K562 (cell line): ENCODE data around the gene GPR37L1. TPM values are rescaled to one million over a fixed set of nuclear protein-coding genes. Genes with fewer than 3 reads are reported as not detected.

Experiments used
- CC2D1A ChIP-seq: fragments of 450-650 bp; IDR thresholded peaks from 2 replicates; pipeline ENCODE4 v1.6.1; 2017; ENCODE audit warnings: mild to moderate bottlenecking
- DMBX1 ChIP-seq: fragments of 250-450 bp; sonication (Bioruptor Pico); IDR thresholded peaks from 2 replicates; pipeline ENCODE4 v1.8.0; 2022; ENCODE audit warnings: inconsistent platforms, mild to moderate bottlenecking, moderate library complexity, borderline replicate concordance
- GABPB1 ChIP-seq: sonication (generic); formaldehyde crosslinking; IDR thresholded peaks from 2 replicates; pipeline ENCODE4 v1.8.0; 2022; ENCODE audit warnings: mild to moderate bottlenecking, missing genetic modification reagents
- HNRNPLL ChIP-seq: fragments of 200-400 bp; formaldehyde crosslinking; IDR thresholded peaks from 2 replicates; pipeline ENCODE4 v1.6.1; 2017; ENCODE audit warnings: low read length, low read depth, mild to moderate bottlenecking; ENCODE audit not compliant: poor library complexity, severe bottlenecking
- PHTF2 ChIP-seq: fragments of 250-450 bp; sonication (Bioruptor Pico); IDR thresholded peaks from 2 replicates; pipeline ENCODE4 v1.5.0; 2021; ENCODE audit warnings: mild to moderate bottlenecking
- POLR2B ChIP-seq: fragments of 450-650 bp; IDR thresholded peaks from 2 replicates; pipeline ENCODE4 v1.6.1; 2018; ENCODE audit warnings: low read depth; ENCODE audit not compliant: partially characterized antibody
- SMAD1 ChIP-seq: fragments of 150-350 bp; IDR thresholded peaks from 2 replicates; pipeline ENCODE4 v1.6.1; 2014; ENCODE audit warnings: low read length, low read depth; ENCODE audit not compliant: partially characterized antibody
- TRIM28 ChIP-seq: fragments of 450-650 bp; IDR thresholded peaks from 2 replicates; pipeline ENCODE4 v1.6.1; 2017
- ZBTB40 ChIP-seq, 2 experiments: fragments of 450-650 bp in 1 of 2; sonication (generic) in 1 of 2; formaldehyde crosslinking in 1 of 2; IDR thresholded peaks; 2 replicates each; pipeline versions ENCODE4 v1.7.1 to v1.9.0; 2016 to 2022; ENCODE audit warnings: inconsistent platforms in 1 of 2, mild to moderate bottlenecking in 1 of 2, missing genetic modification reagents in 1 of 2
- ZBTB8A ChIP-seq: fragments of 450-650 bp; IDR thresholded peaks from 2 replicates; pipeline ENCODE4 v1.6.1; 2018; ENCODE audit warnings: mild to moderate bottlenecking, moderate library complexity; ENCODE audit not compliant: partially characterized antibody
- ZFP30 ChIP-seq: fragments of 250-450 bp; sonication (Bioruptor Pico); IDR thresholded peaks from 2 replicates; pipeline ENCODE4 v1.8.0; 2022; ENCODE audit warnings: moderate library complexity, mild to moderate bottlenecking, inconsistent platforms, borderline replicate concordance
- ZHX1 ChIP-seq: fragments of 150-350 bp; conservative IDR thresholded peaks from 2 replicates; pipeline ENCODE4 v1.6.1; 2014; ENCODE audit warnings: low read length
- ZNF511 ChIP-seq: sonication (generic); formaldehyde crosslinking; IDR thresholded peaks from 2 replicates; pipeline ENCODE4 v1.8.0; 2022; ENCODE audit warnings: mild to moderate bottlenecking, missing genetic modification reagents
- ZNF586 ChIP-seq: fragments of 450-650 bp; formaldehyde crosslinking; conservative IDR thresholded peaks from 2 replicates; pipeline ENCODE4 v1.4.0; 2020; ENCODE audit warnings: mild to moderate bottlenecking, moderate library complexity
- polyA plus RNA-seq, 8 experiments: library from polyadenylated mRNA; depleted of rRNA in 4 of 8; stranded (reverse) in 5 of 8; unstranded in 3 of 8; fragments of >200 nt; fragmentation: Nextera tagmentation in 2 of 8; fragmentation: Illumina TruSeq in 1 of 8; extraction: Ambion mirVana in 2 of 8; extraction: Trizol in 1 of 8; gene quantifications; 2 replicates each; pipeline versions ENCODE4 v1.2.1 to v1.2.3, GENCODE V29; 2011 to 2014; ENCODE audit warnings: inconsistent platforms in 1 of 8, missing spikeins in 1 of 8
- total RNA-seq, 7 experiments: library from RNA; depleted of rRNA in 6 of 7; stranded (reverse); fragments of >200 nt in 6 of 7; fragmentation: Illumina TruSeq in 2 of 7; extraction: Trizol in 2 of 7; gene quantifications; 2 replicates each; pipeline versions ENCODE4 v1.2.1 to v1.2.3, GENCODE V29; 2011 to 2021; ENCODE audit warnings: low replicate concordance in 1 of 7

The GPR37L1 gene
- total and polyA plus RNA-seq, 9 of the 15 experiments (the other 6 are each of a cell fraction or from before 2014, with no cell fraction given): not detected

GRCh38 chr1:202159534-202160371 is 37.0 kb downstream of the GPR37L1 start (continued):
- no peak for TF ChIP-seq ZFP30 (CRISPR knock-in tag)
- TF ChIP-seq GABPB1 (CRISPR knock-in tag): peak; percentile 59; the same call in 1 of the 2 replicates
- TF ChIP-seq TRIM28: peak; percentile 58; the same call in 1 of the 2 replicates
- TF ChIP-seq ZBTB8A: no peak
- TF ChIP-seq ZNF511 (CRISPR knock-in tag): peak; percentile 49; the same call in 1 of the 2 replicates
- peak; percentile 87; the same call in 1 of the 2 replicates for TF ChIP-seq DMBX1 (CRISPR knock-in tag)
- TF ChIP-seq ZNF586 (CRISPR knock-in tag): peak; percentile 27; the same call in 1 of the 2 replicates
- peak; percentile 8 for TF ChIP-seq SMAD1
- peak; percentile 79; the same call in 1 of the 2 replicates for TF ChIP-seq ZHX1
- TF ChIP-seq ZBTB40 (IDR thresholded peaks at IDR 0.05): peak; percentile 12; the same call in 1 of the 2 replicates
- TF ChIP-seq ZBTB40 (CRISPR knock-in tag; IDR thresholded peaks at IDR 0.05): 0 out of 2 replicates have a peak, but pooled peaks have one; percentile 22
- 0 out of 2 replicates have a peak, but pooled peaks have one; percentile 14 for TF ChIP-seq CC2D1A
- 0 out of 2 replicates have a peak, but pooled peaks have one; percentile 15 for TF ChIP-seq PHTF2
- peak; percentile 83 for TF ChIP-seq POLR2B
- TF ChIP-seq HNRNPLL: peak; percentile 22
